IMR-90 (cell line): Measurements from ENCODE around the gene OLFM4.

Experiments
- BHLHE40 ChIP-seq: fragments of 150-350 bp; IDR thresholded peaks from 2 replicates; pipeline ENCODE4 v1.6.1; 2016; ENCODE audit warnings: mild to moderate bottlenecking, low read depth, low read length
- CEBPB ChIP-seq: IDR thresholded peaks from 2 replicates; pipeline ENCODE4 v1.6.1; 2012; ENCODE audit warnings: low read depth, low read length, improper control_type of control experiment
- CTCF ChIP-seq: conservative IDR thresholded peaks from 2 replicates; pipeline ENCODE4 v1.5.1; 2012; ENCODE audit warnings: mild to moderate bottlenecking, low read depth, low read length, improper control_type of control experiment
- ELK1 ChIP-seq: fragments of 150-350 bp; IDR thresholded peaks from 2 replicates; pipeline ENCODE4 v1.6.1; 2016; ENCODE audit warnings: low read depth, mild to moderate bottlenecking, low read length, moderate library complexity, borderline replicate concordance
- FOS ChIP-seq: fragments of 150-350 bp; IDR thresholded peaks from 2 replicates; pipeline ENCODE4 v1.6.1; 2016; ENCODE audit warnings: low read depth, low read length
- MAFK ChIP-seq: IDR thresholded peaks from 2 replicates; pipeline ENCODE4 v1.6.1; 2012; ENCODE audit warnings: low read depth, low read length, improper control_type of control experiment
- MXI1 ChIP-seq: IDR thresholded peaks from 2 replicates; pipeline ENCODE4 v1.6.1; 2012; ENCODE audit warnings: low read depth, mild to moderate bottlenecking, low read length, moderate library complexity, borderline replicate concordance
- POLR2A ChIP-seq: IDR thresholded peaks from 2 replicates; pipeline ENCODE4 v1.6.1; 2012; ENCODE audit warnings: mild to moderate bottlenecking, low read depth, low read length
- RAD21 ChIP-seq: IDR thresholded peaks from 2 replicates; pipeline ENCODE4 v1.6.1; 2012; ENCODE audit warnings: low read length, improper control_type of control experiment
- RCOR1 ChIP-seq: IDR thresholded peaks from 2 replicates; pipeline ENCODE4 v1.6.1; 2012; ENCODE audit warnings: mild to moderate bottlenecking, low read length, improper control_type of control experiment; ENCODE audit not compliant: insufficient replicate concordance
- SMC3 ChIP-seq: fragments of 150-350 bp; IDR thresholded peaks from 2 replicates; pipeline ENCODE4 v1.6.1; 2016; ENCODE audit warnings: low read depth, mild to moderate bottlenecking, antibody characterized with exemption, low read length, moderate library complexity
- USF2 ChIP-seq: fragments of 150-350 bp; IDR thresholded peaks from 2 replicates; pipeline ENCODE4 v1.6.1; 2017; ENCODE audit warnings: mild to moderate bottlenecking, antibody characterized with exemption, low read length, low read depth

- TF ChIP-seq CEBPB (no peak), CTCF (no peak), POLR2A (no peak), RCOR1 (no peak), USF2 (no peak), MAFK (no peak), RAD21 (no peak), FOS (no peak), SMC3 (no peak), ELK1 (no peak), BHLHE40 (no peak), MXI1 (no peak)
Observed at GRCh38 chr13:52984881-52985363, 43.7 kb upstream of the OLFM4 start.
